Calu3 (cell line): ENCODE measurements around the gene OGA. TPM values are rescaled to one million over a fixed set of nuclear protein-coding genes. Genes with fewer than 3 reads are reported as not detected.

Experiments used
- BruUV-seq: library from RNA; stranded (reverse); fragments of 400-500 nt; replicated peaks from 2 replicates; lab custom pipeline; 2021; lab: Mats Ljungman, UMichigan
- CTCF ChIA-PET: fragments of 300-600 bp; sonication (Branson Sonifier 250); formaldehyde crosslinking; loops from one replicate; lab custom pipeline; 2022; ENCODE audit warnings: antibody characterized with exemption; lab: Charles Lee
- DNase-seq: peaks from one replicate; pipeline ENCODE4 v3.0.0; 2022
- H3K27ac Mint-ChIP-seq: one replicate; pipeline ENCODE4 v1.8.0; 2022; ENCODE audit warnings: mixed read lengths; ENCODE audit not compliant: unreplicated experiment
- H3K27me3 Mint-ChIP-seq: one replicate; pipeline ENCODE4 v1.8.0; 2022; ENCODE audit warnings: mixed read lengths; ENCODE audit not compliant: unreplicated experiment
- H3K36me3 Mint-ChIP-seq: one replicate; pipeline ENCODE4 v1.8.0; 2022; ENCODE audit warnings: mild to moderate bottlenecking, moderate library complexity, mixed read lengths; ENCODE audit not compliant: insufficient read depth, unreplicated experiment
- H3K4me1 Mint-ChIP-seq: one replicate; pipeline ENCODE4 v1.8.0; 2022; ENCODE audit warnings: mild to moderate bottlenecking, low read depth, mixed read lengths; ENCODE audit not compliant: unreplicated experiment
- H3K4me3 Mint-ChIP-seq: one replicate; pipeline ENCODE4 v1.8.0; 2022; ENCODE audit warnings: mild to moderate bottlenecking, low read depth, moderate library complexity, mixed read lengths; ENCODE audit not compliant: unreplicated experiment
- H3K9me3 Mint-ChIP-seq: one replicate; pipeline ENCODE4 v1.8.0; 2022; ENCODE audit warnings: low read depth, mixed read lengths; ENCODE audit not compliant: unreplicated experiment
- CTCF ChIP-seq: fragments of 200-600 bp; IDR thresholded peaks from one replicate; pipeline ENCODE4 v1.8.0; 2022; ENCODE audit warnings: antibody characterized with exemption; ENCODE audit not compliant: unreplicated experiment
- intact Hi-C: fragments of 100-400 bp; cut with micrococcal nuclease; formaldehyde crosslinking; loops from one replicate; pipeline ENCODE4 v1.10.0; 2022; ENCODE audit not compliant: unreplicated experiment
- total RNA-seq: library from RNA; stranded (reverse); gene quantifications from 2 replicates; pipeline ENCODE4 v1.2.3, GENCODE V29; 2022

The OGA gene
- total RNA-seq, 1 experiment from 2014 or later = 59.0 TPM

GRCh38 chr10:101780818-101781654, 37.2 kb downstream of the OGA start:
- intact Hi-C loops = loop anchor here (2.0 kb wide), 1 partner anchor 178 kb away; no protein-coding TSS in a partner anchor
- CTCF ChIA-PET = interaction anchor here (0.6 to 2.9 kb wide), 4 partner anchors 11 to 210 kb away, joined by 3 to 34 read pairs (median 4); partner anchors contain the start of gene OGA
- BruUV-seq = no TSS peak
- H3K36me3 Mint-ChIP-seq = peaks cover 47% of the 10 kb centered on the region
- H3K4me1 Mint-ChIP-seq = peaks cover 44% of the 10 kb centered on the region
- TF ChIP-seq CTCF = peak; percentile 75
- H3K27me3 Mint-ChIP-seq = peaks cover 34% of the 10 kb centered on the region
- H3K4me3 Mint-ChIP-seq = peak overlapping the region; percentile 14
- H3K27ac Mint-ChIP-seq = no peak overlapping the region
- DNase-seq = peak; percentile 71
- no peaks in the 10 kb centered on the region for H3K9me3 Mint-ChIP-seq

GRCh38 chr10:101780187-101780817, 37.9 kb downstream of the OGA start:
- H3K36me3 Mint-ChIP-seq = peaks cover 40% of the 10 kb centered on the region
- no peaks in the 10 kb centered on the region for H3K9me3 Mint-ChIP-seq
- intact Hi-C loops = loop anchor here (2.0 kb wide), 1 partner anchor 178 kb away; no protein-coding TSS in a partner anchor
- BruUV-seq = no TSS peak
- peak overlapping the region; percentile 68 for H3K4me3 Mint-ChIP-seq
- H3K4me1 Mint-ChIP-seq = peaks cover 44% of the 10 kb centered on the region
- TF ChIP-seq CTCF = no peak
- CTCF ChIA-PET = interaction anchor here (0.6 to 2.9 kb wide), 3 partner anchors 11 to 209 kb away, joined by 3 to 34 read pairs (median 4); no protein-coding TSS in a partner anchor
- no peak for DNase-seq
- H3K27ac Mint-ChIP-seq = no peak overlapping the region
- H3K27me3 Mint-ChIP-seq = peaks cover 34% of the 10 kb centered on the region

- peaks cover 33% of the 10 kb centered on the region for H3K36me3 Mint-ChIP-seq
- DNase-seq = peak; percentile 83
These were observed 38.6 kb downstream of the OGA start for GRCh38 chr10:101779544-101780186.

More at GRCh38 chr10:101779544-101780186, 38.6 kb downstream of the OGA start:
- no peak overlapping the region for H3K27ac Mint-ChIP-seq
- TF ChIP-seq CTCF = peak; percentile 54
- H3K9me3 Mint-ChIP-seq = no peaks in the 10 kb centered on the region
- peaks cover 39% of the 10 kb centered on the region for H3K4me1 Mint-ChIP-seq
- peak overlapping the region; percentile 68 for H3K4me3 Mint-ChIP-seq
- CTCF ChIA-PET = interaction anchor here (1.4 to 2.9 kb wide), 2 partner anchors 176 to 177 kb away, joined by 9 to 34 read pairs; no protein-coding TSS in a partner anchor
- no TSS peak for BruUV-seq
- intact Hi-C loops = loop anchor here (2.0 kb wide), 1 partner anchor 177 kb away; no protein-coding TSS in a partner anchor
- H3K27me3 Mint-ChIP-seq = peaks cover 39% of the 10 kb centered on the region
